Trophoblast cell (in vitro differentiated cells and primary cell): ENCODE data around the gene ACTL7B.
"Not testable (repeated sequence)": the region's sequence is repeated elsewhere in the genome, so short reads cannot be mapped to it uniquely, and the experiment has no call there.

Source experiments
- DNase-seq, 2 donors: peaks; one replicate each; pipeline ENCODE4 v3.0.0-alpha.2; 2016
- H2AFZ ChIP-seq: 2 replicates; pipeline ENCODE4 v1.6.1; 2013; ENCODE audit warnings: low read length, moderate library complexity, mild to moderate bottlenecking; ENCODE audit not compliant: insufficient read depth, poor library complexity
- H2AK5ac ChIP-seq: 2 replicates; pipeline ENCODE4 v1.6.1; 2013; ENCODE audit warnings: mild to moderate bottlenecking, low read length
- H2BK120ac ChIP-seq: 2 replicates; pipeline ENCODE4 v1.6.1; 2013; ENCODE audit warnings: low read length, mild to moderate bottlenecking, moderate library complexity; ENCODE audit not compliant: insufficient read depth, poor library complexity
- H2BK12ac ChIP-seq: 2 replicates; pipeline ENCODE4 v1.6.1; 2013; ENCODE audit warnings: mild to moderate bottlenecking, low read length, moderate library complexity
- H2BK5ac ChIP-seq: 2 replicates; pipeline ENCODE4 v1.6.1; 2013; ENCODE audit warnings: low read length, low read depth, moderate library complexity, mild to moderate bottlenecking; ENCODE audit not compliant: poor library complexity
- H3K14ac ChIP-seq: 2 replicates; pipeline ENCODE4 v1.6.1; 2013; ENCODE audit warnings: mild to moderate bottlenecking, low read length
- H3K18ac ChIP-seq: 2 replicates; pipeline ENCODE4 v1.6.1; 2013; ENCODE audit warnings: mild to moderate bottlenecking, low read length
- H3K23ac ChIP-seq: 2 replicates; pipeline ENCODE4 v1.6.1; 2013; ENCODE audit warnings: low read length
- H3K27ac ChIP-seq: 2 replicates; pipeline ENCODE4 v1.5.1; 2013; ENCODE audit warnings: low read depth, mild to moderate bottlenecking, inconsistent platforms, low read length, moderate library complexity
- H3K27me3 ChIP-seq: 2 replicates; pipeline ENCODE4 v1.6.1; 2013; ENCODE audit warnings: inconsistent platforms, mild to moderate bottlenecking, low read length, moderate library complexity; ENCODE audit not compliant: insufficient read depth
- H3K36me3 ChIP-seq, 2 experiments: 1 replicate in 1 of 2; 2 replicates in 1 of 2; pipeline ENCODE4 v1.6.1; 2013; ENCODE audit warnings: low read length in 2 of 2, mild to moderate bottlenecking in 2 of 2, moderate library complexity in 1 of 2; ENCODE audit not compliant: insufficient read depth in 2 of 2, control insufficient read depth in 1 of 2
- H3K4ac ChIP-seq: 2 replicates; pipeline ENCODE4 v1.6.1; 2013; ENCODE audit warnings: low read depth, mild to moderate bottlenecking, low read length, moderate library complexity
- H3K4me1 ChIP-seq, 2 experiments: 1 replicate in 1 of 2; 2 replicates in 1 of 2; pipeline ENCODE4 v1.6.1; 2013; ENCODE audit warnings: low read length in 2 of 2, mild to moderate bottlenecking in 2 of 2, moderate library complexity in 1 of 2; ENCODE audit not compliant: insufficient read depth in 2 of 2, control insufficient read depth in 1 of 2
- H3K4me2 ChIP-seq: 2 replicates; pipeline ENCODE4 v1.6.1; 2013; ENCODE audit warnings: inconsistent platforms, mild to moderate bottlenecking, low read length, moderate library complexity
- H3K4me3 ChIP-seq: 2 replicates; pipeline ENCODE4 v1.5.1; 2013; ENCODE audit warnings: mild to moderate bottlenecking, low read depth, low read length, inconsistent platforms
- H3K79me1 ChIP-seq: one replicate; pipeline ENCODE4 v1.6.1; 2013; ENCODE audit warnings: low read length
- H3K79me2 ChIP-seq: 2 replicates; pipeline ENCODE4 v1.6.1; 2013; ENCODE audit warnings: low read length, mild to moderate bottlenecking; ENCODE audit not compliant: control insufficient read depth, insufficient read depth, poor library complexity
- H3K9ac ChIP-seq: 2 replicates; pipeline ENCODE4 v1.6.1; 2013; ENCODE audit warnings: mild to moderate bottlenecking, low read length
- H3K9me3 ChIP-seq: 2 replicates; pipeline ENCODE4 v1.6.1; 2013; ENCODE audit warnings: low read depth, mild to moderate bottlenecking, control low read depth, inconsistent platforms, low read length; ENCODE audit not compliant: insufficient read depth
- H4K12ac ChIP-seq: 2 replicates; pipeline ENCODE4 v1.6.1; 2013; ENCODE audit warnings: low read depth, mild to moderate bottlenecking, low read length, moderate library complexity
- H4K8ac ChIP-seq: 2 replicates; pipeline ENCODE4 v1.6.1; 2013; ENCODE audit warnings: low read depth, mild to moderate bottlenecking, low read length, moderate library complexity
- H4K91ac ChIP-seq: one replicate; pipeline ENCODE4 v1.6.1; 2013; ENCODE audit warnings: low read depth, mild to moderate bottlenecking, low read length, moderate library complexity
- WGBS: extraction: QIAGEN DNeasy Blood & Tissue Kit; methylation state at CpG from one replicate; pipeline ENCODE4 v1.1.7; 2013; ENCODE audit warnings: missing lambda C conversion rate; ENCODE audit not compliant: insufficient read length, insufficient coverage; ENCODE audit errors: extremely low coverage; 5-methylcytosine and 5-hydroxymethylcytosine counted together

Gene ACTL7B

DNA sequence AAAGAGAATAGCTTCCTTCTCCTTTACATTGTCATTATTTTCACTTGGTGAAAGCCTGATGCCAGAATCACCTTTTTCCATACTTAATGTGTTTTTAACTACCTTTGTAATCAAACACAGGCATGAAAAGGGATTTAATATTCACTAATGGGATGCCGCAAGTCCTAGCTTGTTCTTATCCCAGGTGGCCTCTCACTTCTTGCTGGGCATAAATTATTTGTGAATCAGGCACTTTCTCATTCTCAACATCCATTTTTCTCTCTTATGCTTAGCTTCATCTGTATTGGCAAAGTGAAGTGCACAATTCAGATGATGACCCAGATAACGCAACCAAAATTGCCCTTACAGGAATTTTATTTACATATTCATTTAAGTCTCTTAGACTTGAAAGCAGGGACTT is 10.9 kb downstream of the ACTL7B start:
- Histone ChIP-seq H3K18ac (no peak overlapping the region), H3K27me3 (no peaks in the 10 kb centered on the region), H3K4me3 (no peak overlapping the region), H2BK12ac (no peak overlapping the region), H3K4me1 (no peaks in the 10 kb centered on the region), H3K36me3 (no peaks in the 10 kb centered on the region), H2BK5ac (no peak overlapping the region), H3K4me2 (no peak overlapping the region), H3K4ac (no peak overlapping the region), H3K79me1 (no peaks in the 10 kb centered on the region), H3K79me2 (no peaks in the 10 kb centered on the region), H3K27ac (no peak overlapping the region), H2AK5ac (no peak overlapping the region), H4K8ac (no peak overlapping the region), H2BK120ac (no peak overlapping the region), H4K91ac (no peak overlapping the region), H2AFZ (no peak overlapping the region), H4K12ac (no peak overlapping the region), H3K9ac (no peak overlapping the region), H3K23ac (no peak overlapping the region), H3K9me3 (no peaks in the 10 kb centered on the region), H3K14ac (no peak overlapping the region)
- WGBS = no CpG with 5 or more reads among the region's 2 CpGs
- DNase-seq = no peak

DNA sequence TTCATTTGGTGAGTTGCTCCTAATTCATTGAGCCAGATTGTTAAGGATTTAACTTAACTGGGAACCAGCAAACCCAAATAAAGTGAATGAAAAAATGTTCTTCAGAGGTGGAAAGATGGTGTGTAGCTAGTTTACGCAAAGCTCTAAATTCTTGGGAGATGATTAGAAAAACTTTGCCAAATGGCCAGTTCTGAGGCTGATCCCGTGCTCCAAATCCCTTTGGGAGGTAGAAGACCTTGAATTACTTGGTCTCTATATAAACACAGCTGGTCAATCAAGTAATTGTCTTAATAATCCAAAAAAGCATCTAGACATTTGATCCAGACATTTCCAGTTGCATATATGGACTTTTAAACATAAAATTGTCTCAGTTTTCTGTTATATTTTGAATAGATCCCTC is 11.4 kb downstream of the ACTL7B start:
- Histone ChIP-seq H2BK5ac (no peak overlapping the region), H3K23ac (no peak overlapping the region), H2AK5ac (no peak overlapping the region), H2AFZ (no peak overlapping the region), H3K14ac (no peak overlapping the region), H2BK12ac (no peak overlapping the region), H3K36me3 (no peaks in the 10 kb centered on the region), H4K8ac (no peak overlapping the region), H2BK120ac (no peak overlapping the region), H4K12ac (no peak overlapping the region), H3K9ac (no peak overlapping the region), H3K4me2 (no peak overlapping the region), H3K79me1 (no peaks in the 10 kb centered on the region), H3K18ac (no peak overlapping the region), H3K27ac (no peak overlapping the region), H4K91ac (no peak overlapping the region), H3K9me3 (no peaks in the 10 kb centered on the region), H3K4ac (no peak overlapping the region), H3K27me3 (no peaks in the 10 kb centered on the region), H3K79me2 (no peaks in the 10 kb centered on the region), H3K4me1 (no peaks in the 10 kb centered on the region), H3K4me3 (no peak overlapping the region)
- no CpG with 5 or more reads among the region's 2 CpGs for WGBS
- no peak for DNase-seq

- Histone ChIP-seq H4K91ac (no peak overlapping the region), H3K23ac (no peak overlapping the region), H3K4ac (no peak overlapping the region), H3K9ac (no peak overlapping the region), H3K27ac (no peak overlapping the region), H2BK12ac (no peak overlapping the region), H3K27me3 (no peaks in the 10 kb centered on the region), H3K4me1 (no peaks in the 10 kb centered on the region), H3K18ac (no peak overlapping the region), H3K9me3 (no peaks in the 10 kb centered on the region), H2BK5ac (no peak overlapping the region), H3K14ac (no peak overlapping the region), H4K12ac (no peak overlapping the region), H3K79me2 (no peaks in the 10 kb centered on the region), H2BK120ac (no peak overlapping the region), H4K8ac (no peak overlapping the region), H3K4me3 (no peak overlapping the region), H2AFZ (no peak overlapping the region), H2AK5ac (no peak overlapping the region), H3K4me2 (no peak overlapping the region), H3K36me3 (no peaks in the 10 kb centered on the region), H3K79me1 (no peaks in the 10 kb centered on the region)
- no CpG with 5 or more reads among the region's 16 CpGs for WGBS
- no peak for DNase-seq
These were observed 13.0 kb downstream of the ACTL7B start for GRCh38 chr9:108842610-108843295.

- not testable (repeated sequence) for H2AK5ac ChIP-seq, H2AFZ ChIP-seq, H3K4me3 ChIP-seq, H2BK12ac ChIP-seq, H3K9me3 ChIP-seq, H3K4me1 ChIP-seq, H3K4me2 ChIP-seq, H3K36me3 ChIP-seq, H3K4ac ChIP-seq, H2BK5ac ChIP-seq, H3K27me3 ChIP-seq, DNase-seq, H4K12ac ChIP-seq, H2BK120ac ChIP-seq, H3K79me1 ChIP-seq, H3K9ac ChIP-seq, H3K27ac ChIP-seq, H3K23ac ChIP-seq, H3K18ac ChIP-seq, H3K14ac ChIP-seq, H3K79me2 ChIP-seq, H4K8ac ChIP-seq, H4K91ac ChIP-seq
- no CpG with 5 or more reads among the region's 5 CpGs for WGBS
These were observed 16.2 kb downstream of the ACTL7B start for GRCh38 chr9:108839561-108839960.
